ENCODE results near the gene IRF5. TPM values are rescaled to one million over a fixed set of nuclear protein-coding genes. Genes with fewer than 3 reads are reported as not detected.

IRF5 gene
- total RNA-seq, 1 experiment from 2014 or later, result 0.74 TPM

GRCh38 chr7:128915841-128916642, 21.7 kb upstream of the IRF5 start:
- no peak overlapping the region for H2BK12ac ChIP-seq (ENCODE audit: insufficient read length, low read depth, low read length)
- H2BK20ac ChIP-seq (ENCODE audit: low read depth, low read length, poor library complexity, severe bottlenecking), result no peak overlapping the region
- no peak overlapping the region for H3K14ac ChIP-seq (ENCODE audit: insufficient read depth, low read length)
- H3K23me2 ChIP-seq (ENCODE audit: insufficient read length, low read depth, low read length, poor library complexity, severe bottlenecking), result peaks cover 13% of the 10 kb centered on the region
- H3T11ph ChIP-seq (ENCODE audit: low read length), result no peak overlapping the region
- H2AFZ ChIP-seq (ENCODE audit: low read length), result no peak overlapping the region
- no peaks in the 10 kb centered on the region for H3K79me1 ChIP-seq (ENCODE audit: insufficient read depth, low read depth, low read length, poor library complexity, severe bottlenecking)
- no peak overlapping the region for H3K18ac ChIP-seq (ENCODE audit: insufficient read length, low read depth, low read length)
- H3K27me3 ChIP-seq (ENCODE audit: insufficient read depth, low read length), result peaks cover 10% of the 10 kb centered on the region; the same call in 1 of the 2 replicates
- no peak for TF ChIP-seq CTCF (conservative IDR thresholded peaks at IDR 0.05)
- Mint-ChIP-seq H3K27ac (no peak overlapping the region), H3K4me3 (peak overlapping the region in 1 of 2 experiments; percentile 73; a peak in 3 of 5 replicates), H3K4me1 (peaks cover 27 to 45% of the 10 kb centered on the region in 2 experiments), H3K36me3 (ENCODE audit: insufficient read depth in 1 of 3, low read depth in 3 of 3) (no peaks in the 10 kb centered on the region), H3K9me3 (no peaks in the 10 kb centered on the region; a peak in 1 of 5 replicates), H3K27me3 (ENCODE audit: low read depth) (peaks cover 23% of the 10 kb centered on the region)
- WGBS (ENCODE audit: extremely low coverage, insufficient read length, low lambda C conversion rate), result no CpG with 5 or more reads among the region's 69 CpGs
- no peak overlapping the region for H2BK120ac ChIP-seq (ENCODE audit: low read depth, low read length, poor library complexity, severe bottlenecking)
- no peaks in the 10 kb centered on the region for H3K9me3 ChIP-seq (ENCODE audit: control insufficient read depth, low read depth, low read length)
- no peak overlapping the region for H4K5ac ChIP-seq (ENCODE audit: insufficient read length, low read depth, low read length)
- no peak overlapping the region for H4K8ac ChIP-seq (replicated peaks; ENCODE audit: insufficient read length, low read depth, low read length)
- no peak overlapping the region for H2BK15ac ChIP-seq (ENCODE audit: low read depth, low read length)
- H3K4me1 ChIP-seq (ENCODE audit: insufficient read depth, low read length), result peaks cover 3% of the 10 kb centered on the region; the same call in 1 of the 2 replicates
- DNase-seq, result peak; percentile 55
- H3K56ac ChIP-seq (ENCODE audit: insufficient read length, low read depth, low read length), result no peak overlapping the region
- no peak overlapping the region for H2BK5ac ChIP-seq (ENCODE audit: insufficient read length, low read length)
- no peaks in the 10 kb centered on the region for H4K20me1 ChIP-seq (ENCODE audit: control insufficient read depth, insufficient read depth, insufficient read length)
- H3K23ac ChIP-seq (ENCODE audit: insufficient read length, low read depth, low read length), result no peak overlapping the region
- H2AK5ac ChIP-seq (ENCODE audit: insufficient read length, low read length), result no peak overlapping the region
- no peak overlapping the region for H3K4ac ChIP-seq (ENCODE audit: low read depth, low read length)
- no peak overlapping the region for H3K27ac ChIP-seq (ENCODE audit: insufficient read length, low read depth, low read length)
- H3K79me2 ChIP-seq (ENCODE audit: insufficient read depth, low read length), result no peaks in the 10 kb centered on the region
- H3K4me2 ChIP-seq (ENCODE audit: insufficient read depth, insufficient read length, low read length), result peak overlapping the region; percentile 68
- no peak overlapping the region for H3K9ac ChIP-seq (ENCODE audit: extremely low read depth, insufficient read length, low read length)
- no peak overlapping the region for H4K91ac ChIP-seq (ENCODE audit: insufficient read length, low read depth, low read length)

Data from H9 (cell line).